HCT116 (cell line): ENCODE measurements around the gene ABCA1. TPM values are rescaled to one million over a fixed set of nuclear protein-coding genes. Genes with fewer than 3 reads are reported as not detected.

ENCODE experiments used
- ATAC-seq: fragments of 200-7000 bp; cut with Tn5 transposase; 2 replicates; pipeline ENCODE4 v1.9.1; 2020; ENCODE audit warnings: mild to moderate bottlenecking, moderate library complexity
- BruUV-seq: library from RNA; stranded (reverse); fragments of 400-500 nt; replicated peaks from 2 replicates; lab custom pipeline; 2021; lab: Mats Ljungman, UMichigan
- CTCF ChIA-PET: fragments of 300-600 bp; sonication (Branson Sonifier 250); formaldehyde crosslinking; loops from one replicate; lab custom pipeline; 2021; ENCODE audit warnings: antibody characterized with exemption; lab: Charles Lee
- POLR2A ChIA-PET: fragments of 300-600, 350-600 bp; sonication (Branson Sonifier 250); formaldehyde crosslinking; loops from one replicate; lab custom pipeline; 2021; ENCODE audit warnings: antibody characterized with exemption; lab: Charles Lee
- RAD21 ChIA-PET, 2 experiments: fragments of 300-600 bp; sonication (Branson Sonifier 250); formaldehyde crosslinking; loops; one replicate each; lab custom pipeline; 2023; ENCODE audit warnings: low total read pairs in 2 of 2; ENCODE audit not compliant: uncharacterized antibody in 2 of 2, unreplicated experiment in 2 of 2, low non-redundant PET in 1 of 2; lab: Charles Lee
- DNase-seq: peaks from one replicate; pipeline ENCODE4 v3.0.0-alpha.2; 2010; ENCODE audit warnings: low read depth, low spot score
- H2AFZ ChIP-seq: fragments of 200-600 bp; shearing (Covaris generic), sonication (generic); 2 replicates; pipeline ENCODE4 v1.6.1; 2017; ENCODE audit warnings: low read depth, mixed run types, mixed read lengths, antibody characterized with exemption, low read length; ENCODE audit not compliant: poor library complexity, severe bottlenecking
- H3K27ac ChIP-seq: 2 replicates; pipeline ENCODE4 v1.5.1; 2012; ENCODE audit warnings: low read depth, low read length
- H3K27me3 ChIP-seq: fragments of 200-600 bp; sonication (generic); 2 replicates; pipeline ENCODE4 v1.6.1; 2016; ENCODE audit warnings: mixed run types, low read length, mixed read lengths; ENCODE audit not compliant: insufficient read depth
- H3K36me3 ChIP-seq, 2 experiments: fragments of 200-500 bp in 1 of 2; fragments of 200-600 bp in 1 of 2; sonication (Bioruptor generic) in 1 of 2; sonication (generic) in 1 of 2; 2 replicates each; pipeline versions ENCODE4 v1.5.1 to v1.6.1; 2014 to 2016; ENCODE audit warnings: low read length in 2 of 2, inconsistent platforms in 1 of 2, mixed read lengths in 1 of 2, mixed run types in 1 of 2; ENCODE audit not compliant: insufficient read depth in 2 of 2, control insufficient read depth in 1 of 2
- H3K4me1 ChIP-seq, 2 experiments: fragments of 200-600 bp in 1 of 2; sonication (generic) in 1 of 2; 2 replicates each; pipeline versions ENCODE4 v1.5.1 to v1.6.1; 2012 to 2017; ENCODE audit warnings: low read length in 2 of 2, inconsistent platforms in 1 of 2, mild to moderate bottlenecking in 1 of 2, mixed read lengths in 1 of 2, mixed run types in 1 of 2, moderate library complexity in 1 of 2; ENCODE audit not compliant: insufficient read depth in 2 of 2, control insufficient read depth in 1 of 2
- H3K4me2 ChIP-seq: fragments of 200-600 bp; sonication (generic); 2 replicates; pipeline ENCODE4 v1.6.1; 2017; ENCODE audit warnings: mixed run types, low read length, mixed read lengths
- H3K4me3 ChIP-seq, 2 experiments: fragments of 200-600 bp in 1 of 2; sonication (generic) in 1 of 2; replicated peaks in 1 of 2; 2 replicates each; pipeline ENCODE4 v1.5.1; 2011 to 2016; ENCODE audit warnings: low read length in 2 of 2, control low read depth in 1 of 2, low read depth in 1 of 2, mild to moderate bottlenecking in 1 of 2, mixed read lengths in 1 of 2, mixed run types in 1 of 2
- H3K79me2 ChIP-seq: fragments of 200-600 bp; sonication (generic); 2 replicates; pipeline ENCODE4 v1.6.1; 2017; ENCODE audit warnings: mild to moderate bottlenecking, mixed run types, low read length, moderate library complexity, mixed read lengths; ENCODE audit not compliant: insufficient read depth
- H3K9ac ChIP-seq: fragments of 200-600 bp; sonication (generic); 2 replicates; pipeline ENCODE4 v1.6.1; 2016; ENCODE audit warnings: low read length, mixed read lengths
- H3K9me2 ChIP-seq: fragments of 200-600 bp; sonication (generic), shearing (Covaris generic); 2 replicates; pipeline ENCODE4 v1.6.1; 2017; ENCODE audit warnings: mixed run types, mild to moderate bottlenecking, moderate library complexity; ENCODE audit not compliant: insufficient read depth
- H3K9me3 ChIP-seq, 2 experiments: fragments of 200-500 bp in 1 of 2; fragments of 200-600 bp in 1 of 2; sonication (Bioruptor generic) in 1 of 2; sonication (generic) in 1 of 2; 2 replicates each; pipeline ENCODE4 v1.6.1; 2014 to 2017; ENCODE audit warnings: low read length in 2 of 2, mixed read lengths in 2 of 2, inconsistent platforms in 1 of 2, low read depth in 1 of 2, mild to moderate bottlenecking in 1 of 2, mixed run types in 1 of 2, moderate library complexity in 1 of 2; ENCODE audit not compliant: control insufficient read depth in 1 of 2, insufficient read depth in 1 of 2
- H4K20me1 ChIP-seq: fragments of 200-600 bp; sonication (generic), shearing (Covaris generic); 2 replicates; pipeline ENCODE4 v1.6.1; 2017; ENCODE audit warnings: mixed run types, mild to moderate bottlenecking, moderate library complexity; ENCODE audit not compliant: insufficient read depth
- CBX3 ChIP-seq: IDR thresholded peaks from 2 replicates; pipeline ENCODE4 v1.6.1; 2012; ENCODE audit warnings: low read depth
- CEBPB ChIP-seq: IDR thresholded peaks from 2 replicates; pipeline ENCODE4 v1.6.1; 2012; ENCODE audit warnings: low read depth
- EGR1 ChIP-seq: IDR thresholded peaks from 2 replicates; pipeline ENCODE4 v1.6.1; 2012; ENCODE audit warnings: low read depth
- ELF1 ChIP-seq: IDR thresholded peaks from 2 replicates; pipeline ENCODE4 v1.6.1; 2012; ENCODE audit warnings: low read depth, borderline replicate concordance
- JUND ChIP-seq: IDR thresholded peaks from 2 replicates; pipeline ENCODE4 v1.6.1; 2012
- POLR2A ChIP-seq: IDR thresholded peaks from 2 replicates; pipeline ENCODE4 v1.7.0; 2011; ENCODE audit warnings: borderline replicate concordance; ENCODE audit not compliant: insufficient read depth, insufficient read length; ENCODE audit errors: extremely low read depth
- POLR2AphosphoS5 ChIP-seq: IDR thresholded peaks from 2 replicates; pipeline ENCODE4 v1.6.1; 2011; ENCODE audit warnings: mild to moderate bottlenecking, low read depth, low read length, moderate library complexity
- SIN3A ChIP-seq: IDR thresholded peaks from 2 replicates; pipeline ENCODE4 v1.6.1; 2012; ENCODE audit warnings: low read depth
- SRF ChIP-seq: IDR thresholded peaks from 2 replicates; pipeline ENCODE4 v1.6.1; 2012; ENCODE audit warnings: low read depth
- TCF7L2 ChIP-seq: IDR thresholded peaks from 2 replicates; pipeline ENCODE4 v1.7.0; 2011; ENCODE audit warnings: borderline replicate concordance, inconsistent platforms; ENCODE audit not compliant: insufficient read depth, insufficient read length; ENCODE audit errors: extremely low read depth
- YY1 ChIP-seq: IDR thresholded peaks from 2 replicates; pipeline ENCODE4 v1.6.1; 2011; ENCODE audit warnings: low read length, low read depth, moderate library complexity, mild to moderate bottlenecking; ENCODE audit not compliant: insufficient replicate concordance; ENCODE audit errors: extremely low read depth
- intact Hi-C: fragments of 100-400 bp; cut with micrococcal nuclease; formaldehyde crosslinking; loops from 2 replicates; pipeline ENCODE4 v1.10.0; 2022
- total RNA-seq: library from RNA; stranded (reverse); gene quantifications from one replicate; pipeline ENCODE4 v1.2.1, GENCODE V29; 2021; ENCODE audit not compliant: unreplicated experiment
- TF ChIP-seq, protein P1 (sequence below): IDR thresholded peaks from 2 replicates; pipeline ENCODE4 v1.6.1; 2011; ENCODE audit warnings: mild to moderate bottlenecking, low read length, moderate library complexity; ENCODE audit not compliant: insufficient replicate concordance; ENCODE audit errors: extremely low read depth
- TF ChIP-seq, protein P2 (sequence below), 3 experiments: fragments of 200-600 bp in 1 of 3; sonication (generic) in 1 of 3; IDR thresholded peaks in 2 of 3; conservative IDR thresholded peaks in 1 of 3; 2 replicates each; pipeline ENCODE4 v1.5.1; 2012 to 2017; ENCODE audit warnings: low read depth in 2 of 3, low read length in 2 of 3, antibody characterized with exemption in 1 of 3, borderline replicate concordance in 1 of 3, control low read depth in 1 of 3, mild to moderate bottlenecking in 1 of 3, mixed read lengths in 1 of 3, mixed run types in 1 of 3, moderate library complexity in 1 of 3; ENCODE audit not compliant: insufficient read depth in 1 of 3
- TF ChIP-seq, protein P3 (sequence below): IDR thresholded peaks from 2 replicates; pipeline ENCODE4 v1.6.1; 2012

The ABCA1 gene
- total RNA-seq, 1 experiment from 2014 or later, result 0.89 TPM

DNA sequence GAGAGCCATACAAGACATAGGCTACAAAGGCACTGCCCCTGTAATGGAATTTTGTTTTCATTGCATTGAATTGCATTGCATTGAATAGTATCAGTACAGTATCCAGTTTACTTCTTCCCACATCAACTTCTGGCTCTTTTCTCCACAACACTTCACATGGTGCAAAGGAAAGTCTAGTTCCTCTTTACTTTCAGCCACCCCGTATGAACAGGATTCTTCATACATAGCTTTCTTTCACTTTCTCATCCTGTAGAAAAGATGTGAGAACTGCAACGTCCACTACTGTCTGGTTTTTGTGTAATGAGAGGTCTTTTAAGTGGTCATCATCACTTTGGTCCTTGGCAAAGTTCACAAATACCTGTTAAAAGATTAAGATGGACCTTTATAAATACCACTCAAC is 143.9 kb downstream of the ABCA1 start:
- DNase-seq, result no peak
- ChIA-PET POLR2A (no interaction called here), CTCF (no interaction called here), RAD21 (no interaction called here)
- Histone ChIP-seq H2AFZ (no peak overlapping the region), H3K79me2 (no peaks in the 10 kb centered on the region), H3K4me2 (no peak overlapping the region), H3K36me3 (no peaks in the 10 kb centered on the region), H3K4me3 (no peak overlapping the region), H3K9me2 (no peaks in the 10 kb centered on the region), H3K4me1 (no peaks in the 10 kb centered on the region), H3K27ac (no peak overlapping the region), H3K9me3 (no peaks in the 10 kb centered on the region), H3K27me3 (no peaks in the 10 kb centered on the region), H4K20me1 (no peaks in the 10 kb centered on the region), H3K9ac (no peak overlapping the region)
- TF ChIP-seq, protein P1, sequence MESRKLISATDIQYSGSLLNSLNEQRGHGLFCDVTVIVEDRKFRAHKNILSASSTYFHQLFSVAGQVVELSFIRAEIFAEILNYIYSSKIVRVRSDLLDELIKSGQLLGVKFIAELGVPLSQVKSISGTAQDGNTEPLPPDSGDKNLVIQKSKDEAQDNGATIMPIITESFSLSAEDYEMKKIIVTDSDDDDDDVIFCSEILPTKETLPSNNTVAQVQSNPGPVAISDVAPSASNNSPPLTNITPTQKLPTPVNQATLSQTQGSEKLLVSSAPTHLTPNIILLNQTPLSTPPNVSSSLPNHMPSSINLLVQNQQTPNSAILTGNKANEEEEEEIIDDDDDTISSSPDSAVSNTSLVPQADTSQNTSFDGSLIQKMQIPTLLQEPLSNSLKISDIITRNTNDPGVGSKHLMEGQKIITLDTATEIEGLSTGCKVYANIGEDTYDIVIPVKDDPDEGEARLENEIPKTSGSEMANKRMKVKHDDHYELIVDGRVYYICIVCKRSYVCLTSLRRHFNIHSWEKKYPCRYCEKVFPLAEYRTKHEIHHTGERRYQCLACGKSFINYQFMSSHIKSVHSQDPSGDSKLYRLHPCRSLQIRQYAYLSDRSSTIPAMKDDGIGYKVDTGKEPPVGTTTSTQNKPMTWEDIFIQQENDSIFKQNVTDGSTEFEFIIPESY, result no peak
- intact Hi-C loops, result loop anchor here (10.0 kb wide), 1 partner anchor 751 kb away; no protein-coding TSS in a partner anchor
- ATAC-seq, result no peak
- no TSS peak for BruUV-seq

DNA sequence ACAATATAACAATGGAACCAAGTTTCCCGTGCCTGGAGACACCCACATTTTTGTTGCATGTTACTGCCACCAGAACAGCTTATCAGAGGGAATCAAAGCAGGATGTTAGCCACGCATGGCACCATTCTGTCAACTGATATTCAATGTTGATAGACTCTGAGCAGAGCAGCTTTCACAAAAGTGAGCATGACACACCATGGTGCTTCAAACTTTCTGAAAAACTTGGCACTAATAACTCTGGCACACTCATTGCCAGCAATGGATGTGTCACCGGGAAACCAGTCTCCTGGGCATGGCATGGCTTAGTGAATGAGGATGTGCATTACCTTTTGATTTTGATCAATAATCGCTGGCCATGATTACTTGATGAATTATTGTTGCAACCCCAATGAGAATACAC is 144.4 kb downstream of the ABCA1 start:
- Histone ChIP-seq H3K9me2 (no peaks in the 10 kb centered on the region), H3K27ac (no peak overlapping the region), H4K20me1 (no peaks in the 10 kb centered on the region), H3K36me3 (no peaks in the 10 kb centered on the region), H3K4me1 (no peaks in the 10 kb centered on the region), H3K9ac (no peak overlapping the region), H3K27me3 (no peaks in the 10 kb centered on the region), H3K9me3 (no peaks in the 10 kb centered on the region), H3K4me2 (no peak overlapping the region), H2AFZ (no peak overlapping the region), H3K4me3 (no peak overlapping the region), H3K79me2 (no peaks in the 10 kb centered on the region)
- BruUV-seq, result no TSS peak
- intact Hi-C loops, result loop anchor here (10.0 kb wide), 1 partner anchor 751 kb away; no protein-coding TSS in a partner anchor
- ChIA-PET CTCF (no interaction called here), POLR2A (no interaction called here), RAD21 (no interaction called here)
- no peak for DNase-seq
- ATAC-seq, result no peak
- TF ChIP-seq SIN3A (no peak), YY1 (no peak), TCF7L2 (no peak), EGR1 (no peak), CBX3 (no peak), ELF1 (no peak), POLR2AphosphoS5 (no peak), CEBPB (no peak), POLR2A (no peak), JUND (no peak), SRF (no peak)
- TF ChIP-seq, protein P2, sequence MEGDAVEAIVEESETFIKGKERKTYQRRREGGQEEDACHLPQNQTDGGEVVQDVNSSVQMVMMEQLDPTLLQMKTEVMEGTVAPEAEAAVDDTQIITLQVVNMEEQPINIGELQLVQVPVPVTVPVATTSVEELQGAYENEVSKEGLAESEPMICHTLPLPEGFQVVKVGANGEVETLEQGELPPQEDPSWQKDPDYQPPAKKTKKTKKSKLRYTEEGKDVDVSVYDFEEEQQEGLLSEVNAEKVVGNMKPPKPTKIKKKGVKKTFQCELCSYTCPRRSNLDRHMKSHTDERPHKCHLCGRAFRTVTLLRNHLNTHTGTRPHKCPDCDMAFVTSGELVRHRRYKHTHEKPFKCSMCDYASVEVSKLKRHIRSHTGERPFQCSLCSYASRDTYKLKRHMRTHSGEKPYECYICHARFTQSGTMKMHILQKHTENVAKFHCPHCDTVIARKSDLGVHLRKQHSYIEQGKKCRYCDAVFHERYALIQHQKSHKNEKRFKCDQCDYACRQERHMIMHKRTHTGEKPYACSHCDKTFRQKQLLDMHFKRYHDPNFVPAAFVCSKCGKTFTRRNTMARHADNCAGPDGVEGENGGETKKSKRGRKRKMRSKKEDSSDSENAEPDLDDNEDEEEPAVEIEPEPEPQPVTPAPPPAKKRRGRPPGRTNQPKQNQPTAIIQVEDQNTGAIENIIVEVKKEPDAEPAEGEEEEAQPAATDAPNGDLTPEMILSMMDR (IDR thresholded peaks at IDR 0.05 in 2 of 3, conservative IDR thresholded peaks at IDR 0.05 in 1 of 3; ENCODE audit: borderline replicate concordance in 1 of 3, insufficient read depth in 1 of 3, low read depth in 2 of 3, low read length in 2 of 3), result no peak
- TF ChIP-seq, protein P1, result no peak
- TF ChIP-seq, protein P3, sequence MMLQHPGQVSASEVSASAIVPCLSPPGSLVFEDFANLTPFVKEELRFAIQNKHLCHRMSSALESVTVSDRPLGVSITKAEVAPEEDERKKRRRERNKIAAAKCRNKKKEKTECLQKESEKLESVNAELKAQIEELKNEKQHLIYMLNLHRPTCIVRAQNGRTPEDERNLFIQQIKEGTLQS, result no peak
